C1 segment of cervical spinal cord (tissue), 14 donors: ENCODE data around the gene ARVCF.
A peak's percentile ranks its signal among the peaks of the same experiment; 100 is the strongest.

Experiments
- DNase-seq, 14 donors: peaks; one replicate each; lab custom pipeline; 2025; lab: John Stamatoyannopoulos, UW

ARVCF gene

GRCh38 chr22:20016734-20017621 lies at the start of gene ARVCF:
TSS of gene ARVCF (minus strand) at chr22:20016823. CDS start at chr22:19990794, 26,029 bp downstream.
- peak; percentile 28 to 93 (median 88) for DNase-seq

GRCh38 chr22:20065896-20066616 lies 49.4 kb upstream of the ARVCF start:
- DNase-seq, result no peak

GRCh38 chr22:20064545-20065262 lies 48.1 kb upstream of the ARVCF start:
- DNase-seq, result no peak

GRCh38 chr22:20064140-20064480 lies 47.5 kb upstream of the ARVCF start:
- DNase-seq, result no peak

DNA sequence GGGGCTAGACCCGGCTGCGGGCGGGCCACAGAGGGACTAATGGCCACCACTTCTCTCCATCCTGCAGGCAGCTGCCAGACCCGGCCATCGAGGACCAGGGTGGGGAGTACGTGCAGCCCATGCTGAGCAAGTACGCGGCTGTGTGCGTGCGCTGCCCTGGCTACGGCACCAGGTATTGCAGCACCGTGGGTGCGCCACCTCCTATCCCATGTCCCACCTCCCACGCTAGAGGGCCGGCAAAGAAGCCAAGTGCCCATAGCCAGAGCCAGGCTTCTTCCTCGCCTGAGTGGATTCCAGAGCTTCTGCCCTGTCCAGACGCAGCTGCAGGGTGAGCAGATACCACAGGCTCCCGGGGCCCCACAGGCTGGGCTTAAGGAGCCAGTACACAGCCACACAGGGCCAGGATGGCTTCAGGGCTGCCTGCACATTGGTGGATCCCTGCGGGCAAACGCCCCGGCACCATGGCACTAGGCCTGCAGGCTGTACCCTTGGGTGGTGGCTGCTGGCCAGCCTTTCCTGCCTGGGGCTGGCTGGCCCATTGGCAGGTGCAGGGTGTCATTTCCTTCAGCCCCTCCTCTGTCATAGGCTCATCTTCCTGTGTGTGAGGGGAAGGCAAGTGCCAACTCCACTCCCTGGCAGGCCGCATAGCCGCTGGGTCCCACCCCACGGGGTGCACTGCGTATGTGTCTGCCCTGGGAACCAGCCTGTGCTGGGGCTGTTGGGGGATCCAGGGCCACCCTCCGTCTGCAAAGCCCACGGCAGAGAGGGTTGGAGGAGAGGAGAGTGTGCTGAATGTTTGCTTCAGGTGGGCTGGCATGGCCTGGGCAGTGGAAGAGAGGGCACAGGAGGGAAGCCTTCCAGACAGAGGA lies 46.9 kb upstream of the ARVCF start:
- no peak for DNase-seq

GRCh38 chr22:20062766-20063083 lies 46.1 kb upstream of the ARVCF start:
- no peak for DNase-seq

GRCh38 chr22:20062043-20062765 lies 45.6 kb upstream of the ARVCF start:
- DNase-seq, result no peak

DNA sequence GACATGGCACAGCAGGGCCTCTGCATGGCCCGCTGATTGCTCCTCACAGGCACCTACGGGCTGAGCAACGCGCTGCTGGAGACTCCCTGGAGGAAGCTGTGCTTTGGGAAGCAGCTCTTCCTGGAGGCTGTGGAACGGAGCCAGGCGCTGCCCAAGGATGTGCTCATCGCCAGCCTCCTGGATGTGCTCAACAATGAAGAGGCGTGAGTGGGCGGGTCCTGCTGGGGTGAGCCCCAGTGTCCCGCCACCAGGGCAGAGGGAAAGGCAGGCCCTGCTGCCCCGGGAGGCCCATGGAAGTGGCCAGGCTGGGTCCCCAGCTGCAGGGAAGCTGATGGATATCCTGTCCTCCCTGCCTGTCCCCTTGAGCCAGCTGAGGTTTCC lies 44.8 kb upstream of the ARVCF start:
- DNase-seq, result no peak

DNA sequence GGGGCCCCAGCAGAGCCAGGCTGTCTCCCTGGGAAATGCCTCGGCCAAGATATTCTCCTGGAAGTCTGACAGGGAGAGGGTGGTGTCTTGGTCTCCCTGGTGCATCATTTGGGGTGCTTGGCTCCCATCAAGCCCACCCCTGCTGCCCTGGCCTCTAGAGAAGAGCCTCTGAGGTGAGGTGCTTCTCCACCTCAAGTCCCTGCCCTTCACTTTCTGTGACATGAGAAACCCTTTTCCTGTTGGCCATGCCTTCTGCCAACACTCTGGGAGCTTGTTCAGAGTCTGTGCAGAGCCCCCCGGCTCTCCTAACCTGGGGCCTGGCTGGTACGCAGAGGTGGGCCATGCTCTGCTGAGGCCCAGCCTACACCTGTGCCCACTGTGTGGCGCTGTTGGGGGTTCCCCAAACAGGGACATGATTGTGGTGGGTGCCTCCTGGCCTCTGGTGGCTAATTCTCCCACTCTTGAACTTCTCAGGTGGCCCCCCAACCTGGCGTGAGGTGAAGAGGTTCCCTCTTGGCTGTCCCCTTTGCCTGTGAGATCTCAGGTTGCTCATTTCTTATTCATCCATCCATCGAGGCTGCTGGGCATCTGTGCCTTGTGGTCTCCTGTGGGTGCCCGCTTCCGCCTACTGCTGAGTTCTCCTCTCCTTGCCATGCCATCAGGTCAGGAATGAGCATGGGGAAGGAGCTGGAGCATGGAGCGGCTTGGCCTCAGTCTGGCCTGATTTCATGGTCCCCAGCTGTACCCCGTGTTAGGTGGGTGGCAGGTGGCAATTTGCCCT lies 44.3 kb upstream of the ARVCF start:
- no peak for DNase-seq

DNA sequence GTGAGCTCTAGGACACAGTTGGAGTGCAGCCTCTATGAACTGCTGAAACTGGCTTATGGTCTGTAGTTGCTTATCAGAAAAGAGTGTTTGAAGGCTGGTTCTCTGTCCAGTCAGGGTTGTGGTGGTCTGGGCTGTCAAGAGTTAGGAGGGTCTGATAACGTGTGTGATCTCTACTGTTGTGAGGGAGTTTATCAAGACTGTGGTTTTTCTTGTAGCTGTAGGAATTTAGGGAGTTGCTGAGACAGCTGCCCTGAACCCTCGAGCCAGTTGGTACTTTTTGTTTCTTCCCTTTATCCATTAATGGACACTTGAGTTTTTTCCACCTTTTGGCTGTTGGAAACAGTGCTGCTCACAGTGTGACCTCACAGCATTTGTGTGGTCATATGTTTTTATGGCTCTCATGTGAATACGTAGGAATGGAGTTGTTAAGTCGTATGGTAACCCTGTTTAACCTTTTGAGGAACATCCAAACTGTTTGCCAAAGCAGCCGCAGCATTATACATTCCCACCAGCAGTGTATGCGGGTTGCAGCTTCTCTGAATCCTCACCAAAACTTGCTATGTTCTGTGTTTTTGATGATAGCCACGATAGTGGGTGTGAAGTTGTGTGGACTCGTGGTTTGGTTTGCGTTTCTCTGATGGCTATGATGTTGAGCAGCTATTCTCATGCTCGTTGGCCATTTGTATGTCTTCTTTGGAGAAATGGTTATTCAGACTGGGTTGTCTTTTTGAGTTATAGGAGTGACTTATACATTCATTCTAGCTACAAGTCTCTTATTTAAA lies 42.6 kb upstream of the ARVCF start:
- DNase-seq, result no peak

- DNase-seq, result no peak
Observed at GRCh38 chr22:20057596-20058268, 41.1 kb upstream of the ARVCF start.

GRCh38 chr22:20056696-20057386 lies 40.2 kb upstream of the ARVCF start:
- no peak for DNase-seq

- no peak for DNase-seq
Observed at GRCh38 chr22:20056161-20056560, 39.5 kb upstream of the ARVCF start.

DNA sequence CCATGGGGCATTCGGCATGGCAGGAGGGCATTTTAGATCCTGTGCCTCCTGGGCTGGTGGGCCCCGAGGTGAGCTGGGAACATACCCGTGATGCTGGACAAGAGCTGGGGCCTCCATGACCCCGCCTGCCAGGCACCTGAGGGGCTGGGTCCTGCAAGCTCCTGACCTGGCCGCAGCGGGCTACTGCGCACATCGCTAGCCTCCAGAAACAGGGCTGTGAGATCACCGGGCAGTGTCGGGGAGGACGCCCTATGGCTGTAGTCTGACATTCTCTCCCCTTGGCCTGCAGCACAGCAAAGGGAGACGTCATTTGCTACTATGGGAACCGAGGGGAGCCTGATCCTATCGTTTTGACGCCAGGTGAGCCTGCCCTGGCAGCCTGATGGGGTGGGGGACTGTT lies 39.0 kb upstream of the ARVCF start:
- DNase-seq, result no peak

GRCh38 chr22:20055144-20055543 lies 38.5 kb upstream of the ARVCF start:
- no peak for DNase-seq

GRCh38 chr22:20054485-20054884 lies 37.9 kb upstream of the ARVCF start:
- no peak for DNase-seq

DNA sequence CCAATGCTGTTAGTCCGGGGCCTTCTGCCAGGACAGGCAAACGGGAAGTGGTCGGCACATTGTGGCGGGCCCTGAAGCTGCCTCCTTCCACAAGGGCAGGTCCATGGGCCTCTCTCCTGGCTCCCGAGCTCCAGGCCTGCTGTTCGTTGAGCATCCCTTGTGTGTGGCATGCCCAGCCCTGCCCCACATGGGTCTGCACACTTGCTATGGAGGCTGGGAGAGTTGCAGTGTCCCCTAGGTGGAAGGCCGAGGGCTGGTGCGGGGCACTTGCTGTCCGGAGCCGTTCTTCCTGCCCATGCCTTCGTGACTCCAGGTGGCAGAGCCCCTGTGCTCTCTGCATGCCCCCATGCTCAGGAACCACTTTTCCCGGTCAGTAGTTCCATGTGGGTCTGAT lies 37.4 kb upstream of the ARVCF start:
- peak in 1 of 14 donors; percentile 21 for DNase-seq

- no peak for DNase-seq
Observed at GRCh38 chr22:20053407-20054033, 36.9 kb upstream of the ARVCF start.
